ENCODE data around the gene TNFRSF1B.

Gene TNFRSF1B

DNA sequence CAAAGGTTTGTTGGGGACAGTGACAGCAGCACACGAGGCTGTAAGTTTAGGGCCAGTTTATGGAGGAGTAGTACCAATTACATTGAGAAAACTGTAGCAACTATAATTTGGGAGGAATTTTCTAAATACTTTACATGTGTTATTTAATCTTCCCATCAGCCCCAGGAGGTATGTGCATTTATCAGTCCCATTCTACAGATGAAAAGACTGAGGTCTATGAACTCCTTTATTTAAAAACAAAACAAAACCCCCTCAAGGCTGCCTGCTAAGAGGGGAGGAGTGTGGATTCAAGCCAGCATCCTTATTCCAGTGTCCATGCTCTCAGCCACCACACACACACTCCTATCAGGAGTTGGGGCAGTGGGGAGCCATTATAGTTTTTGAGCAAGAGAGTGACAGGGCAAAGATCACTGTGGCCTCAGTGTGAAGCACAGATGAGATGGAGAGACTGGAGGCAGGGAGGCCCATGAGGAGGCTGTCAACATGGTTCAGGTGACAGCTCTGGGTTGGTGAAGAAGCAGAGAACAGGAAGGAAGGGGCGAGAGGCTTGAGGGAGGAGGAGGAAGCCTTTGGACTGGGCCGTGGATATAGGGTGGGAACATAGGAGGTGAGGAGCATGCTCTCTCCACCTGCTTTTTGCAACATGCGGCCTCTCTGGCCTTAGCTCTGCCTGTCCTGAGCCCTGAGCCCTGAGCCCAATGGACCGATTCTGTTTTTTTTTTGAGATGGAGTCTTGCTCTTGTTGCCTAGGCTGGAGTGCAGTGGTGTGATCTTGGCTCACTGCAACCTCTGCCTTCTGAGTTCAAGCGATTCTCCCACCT lies 9.7 kb downstream of the TNFRSF1B start:
- no peak for DNase-seq (ENCODE audit: low spot score)

DNA sequence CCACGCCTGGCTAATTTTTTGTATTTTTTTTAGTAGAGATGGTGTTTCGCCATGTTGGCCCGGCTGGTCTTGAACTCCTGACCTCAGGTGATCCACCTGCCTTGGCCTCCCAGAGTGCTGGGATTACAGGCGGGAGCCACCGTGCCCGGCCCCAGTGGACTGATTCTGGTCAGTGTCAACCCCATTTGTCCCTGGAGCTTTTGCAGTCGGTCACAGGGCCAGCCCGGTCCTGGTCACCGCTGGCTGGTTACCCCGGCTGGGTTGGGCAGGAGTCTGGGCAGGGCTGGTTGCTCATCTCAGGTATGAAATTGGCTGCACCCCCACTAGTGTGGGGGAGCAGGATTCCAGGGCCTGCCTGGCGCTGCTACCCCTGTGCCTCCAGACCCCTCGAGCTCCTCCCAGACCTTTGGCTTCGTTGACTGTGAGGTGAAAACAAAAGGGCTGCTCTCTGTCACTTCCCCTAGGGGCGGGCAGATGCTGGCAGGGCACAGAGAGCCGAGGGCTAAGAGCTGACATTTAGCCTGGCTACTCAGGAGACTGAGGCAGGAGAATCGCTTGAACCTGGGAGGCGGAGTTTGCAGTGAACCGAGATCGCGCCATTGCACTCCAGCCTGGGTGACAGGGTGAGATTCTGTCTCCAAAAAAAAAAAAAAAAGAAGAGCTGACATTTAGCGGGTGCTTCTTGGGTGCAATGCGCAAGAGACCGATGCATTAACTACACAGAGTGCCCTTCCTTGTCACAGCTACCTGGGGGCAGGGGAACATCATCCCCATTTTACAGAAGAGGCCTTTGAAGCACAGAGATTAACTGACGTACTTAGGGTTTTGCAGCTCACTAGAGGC lies 10.6 kb downstream of the TNFRSF1B start:
- no peak for DNase-seq (ENCODE audit: low spot score)

DNA sequence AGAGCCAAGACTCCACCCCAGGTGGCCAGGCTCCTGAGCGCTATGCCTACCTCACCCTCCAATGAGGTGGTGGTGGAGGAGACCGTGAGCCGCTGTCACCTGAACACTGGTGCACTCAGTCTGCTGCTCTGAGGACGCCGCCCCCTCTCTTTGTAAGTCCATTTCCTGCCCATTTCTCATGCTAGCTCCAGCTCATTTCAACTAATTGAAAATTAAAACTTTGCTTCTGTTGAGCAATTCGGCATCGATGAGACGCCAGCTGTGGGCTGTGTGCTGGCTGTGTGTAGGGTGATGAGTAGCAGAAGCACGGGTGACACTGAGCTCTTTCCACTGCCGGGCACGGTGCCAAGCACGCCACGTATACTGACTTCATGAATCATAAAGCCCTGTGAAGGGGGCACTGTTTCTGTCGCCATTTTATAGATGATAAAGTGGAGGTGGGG lies 11.2 kb downstream of the TNFRSF1B start:
- DNase-seq (ENCODE audit: low spot score): peak; percentile 68

DNA sequence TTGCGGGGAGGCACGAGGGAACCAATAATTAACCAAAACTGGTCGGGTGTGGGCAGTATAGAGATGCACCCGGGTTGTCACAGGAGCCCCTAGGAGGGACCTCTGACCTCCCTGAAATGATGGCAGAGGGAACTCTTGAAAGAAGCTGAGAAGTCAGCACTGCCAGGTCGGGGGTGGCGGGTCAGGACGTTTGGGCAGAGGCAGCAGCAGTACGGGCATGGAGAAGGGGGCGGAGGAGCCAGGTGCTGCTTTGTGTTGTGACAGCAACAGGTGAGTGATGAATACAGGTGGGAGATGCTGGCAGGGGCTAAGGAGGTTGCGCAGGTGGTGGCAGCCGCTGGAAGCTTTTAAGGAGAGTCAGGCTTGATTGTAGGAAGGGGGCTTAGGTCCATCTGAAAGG lies 11.7 kb downstream of the TNFRSF1B start:
- DNase-seq (ENCODE audit: low spot score): no peak

DNA sequence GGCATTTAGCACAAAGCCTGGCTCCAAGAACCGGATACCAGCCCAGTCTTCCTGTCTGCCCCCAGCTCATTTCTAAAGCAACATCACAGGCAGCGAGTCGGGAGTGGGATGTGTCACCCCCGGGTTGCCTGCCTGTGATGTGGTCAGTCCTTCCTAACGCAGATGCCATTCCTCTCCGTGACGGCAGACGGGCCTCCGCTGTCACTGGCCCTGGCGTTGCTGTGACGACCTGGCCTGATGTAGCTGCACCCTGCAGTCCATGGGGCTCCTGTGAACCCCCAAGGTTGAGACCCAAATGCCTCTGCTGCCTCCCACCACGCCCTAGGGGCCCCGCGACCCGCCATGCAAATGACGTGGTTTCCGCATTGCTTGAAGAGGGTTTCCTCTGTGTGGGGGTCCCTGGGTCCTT lies 12.3 kb downstream of the TNFRSF1B start:
- peak; percentile 91 for DNase-seq (ENCODE audit: low spot score)

DNA sequence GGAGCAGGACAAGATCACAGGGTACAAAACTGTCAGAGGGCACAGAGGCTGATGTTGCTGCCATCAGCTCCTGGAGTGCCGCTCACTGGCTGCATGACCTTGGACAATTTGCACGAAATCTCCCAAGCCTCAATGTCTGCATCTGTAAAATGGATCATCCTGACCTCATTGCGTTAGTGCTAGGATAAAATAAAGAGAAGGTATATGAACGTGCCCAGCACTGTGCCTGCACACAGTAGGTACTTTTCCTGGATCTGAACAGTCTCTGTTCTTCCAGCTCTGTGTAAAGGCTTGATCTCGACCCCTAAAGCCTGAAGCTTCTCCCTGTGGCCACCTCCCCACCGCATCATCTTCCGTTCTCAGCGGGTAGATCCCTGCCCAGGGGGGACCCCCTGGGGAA lies 12.9 kb downstream of the TNFRSF1B start:
- no peak for DNase-seq (ENCODE audit: low spot score)

DNA sequence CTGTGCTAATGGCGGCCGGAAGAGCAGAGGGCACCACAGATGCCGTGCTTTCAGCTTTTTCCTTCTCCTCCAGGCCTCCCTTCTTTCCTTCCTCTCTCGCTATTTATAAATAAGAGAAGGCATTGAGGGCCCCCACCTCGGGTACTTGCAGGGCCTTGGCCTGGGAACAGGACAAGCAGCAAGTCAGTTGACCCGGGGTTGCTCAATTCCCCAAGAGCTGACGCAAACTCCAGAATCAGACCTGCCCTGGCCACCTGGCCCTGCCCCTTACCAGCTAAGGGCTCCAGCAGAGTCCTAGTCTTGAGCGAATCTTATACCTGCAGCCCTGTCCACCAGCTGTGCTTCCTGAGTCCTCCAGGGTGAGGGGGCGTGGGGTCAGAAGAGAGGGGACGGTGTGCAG lies 13.5 kb downstream of the TNFRSF1B start:
- DNase-seq (ENCODE audit: low spot score): no peak

DNA sequence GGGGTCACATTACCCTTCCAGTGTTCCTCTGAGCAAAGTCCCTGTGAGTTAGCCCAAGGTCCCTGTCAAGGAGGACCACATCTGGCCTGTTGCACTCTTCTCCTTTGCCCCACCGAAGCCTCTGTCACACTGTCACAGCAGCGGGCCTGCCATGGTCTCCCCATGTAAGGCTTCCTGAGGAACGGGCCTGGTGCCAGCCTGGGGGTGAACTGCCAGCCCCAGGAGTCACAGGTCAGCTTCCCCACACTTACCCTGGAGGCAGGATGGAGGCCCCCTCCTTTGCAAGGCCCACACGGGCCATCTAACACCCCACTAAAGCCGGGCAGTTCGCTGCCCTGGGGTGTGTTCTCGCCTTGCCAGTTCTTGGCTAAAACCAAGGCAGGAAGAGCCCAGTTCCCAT lies 14.1 kb downstream of the TNFRSF1B start:
- DNase-seq (ENCODE audit: low spot score): no peak

DNA sequence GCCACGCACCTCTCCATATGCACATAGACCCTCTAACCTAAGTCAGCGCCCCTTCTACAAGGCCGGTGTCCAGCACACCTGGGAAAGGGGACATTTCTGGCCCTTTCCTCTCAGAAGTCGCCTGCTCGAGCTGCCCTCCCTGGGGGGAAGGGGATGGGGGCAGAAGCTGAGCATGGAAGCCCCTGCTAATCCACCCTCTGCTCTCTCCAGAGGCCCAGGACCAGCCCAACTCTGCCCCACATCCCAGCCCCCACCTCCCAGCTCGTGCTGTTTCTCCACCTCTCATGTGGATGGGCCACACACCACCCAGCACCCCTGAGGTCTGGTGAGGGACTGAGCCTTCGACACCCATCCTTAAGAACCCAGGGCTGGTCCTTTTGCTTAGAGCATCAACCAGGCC lies 14.8 kb downstream of the TNFRSF1B start:
- no peak for DNase-seq (ENCODE audit: low spot score)

DNA sequence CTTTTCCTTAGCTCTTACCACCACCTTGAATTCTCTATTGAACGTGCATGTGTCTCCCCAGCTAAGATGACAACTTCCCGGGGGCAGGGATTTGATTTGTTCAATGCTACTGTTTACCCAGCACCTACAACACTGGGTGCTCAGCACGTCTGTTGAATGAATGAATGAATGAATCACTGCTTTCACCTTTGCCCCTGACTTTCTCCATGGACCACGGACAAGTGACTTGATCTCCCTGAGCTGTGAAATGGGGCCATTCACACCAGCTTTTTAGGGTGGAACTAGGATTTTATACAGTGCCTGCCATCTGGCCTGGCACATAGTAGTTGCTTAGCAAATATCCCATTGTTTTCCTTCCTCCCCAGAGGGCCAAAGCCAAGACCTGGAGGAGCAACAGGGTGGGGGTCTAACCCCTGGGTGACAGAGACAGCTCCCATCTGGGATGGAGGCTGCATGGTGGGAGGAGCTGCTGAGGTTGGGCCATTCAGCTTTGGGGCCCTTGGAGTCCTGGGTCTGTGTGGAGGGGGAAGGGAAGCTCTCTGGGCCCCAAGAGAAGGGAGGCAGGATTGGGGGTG lies 15.7 kb downstream of the TNFRSF1B start:
- DNase-seq (ENCODE audit: low spot score): no peak

DNA sequence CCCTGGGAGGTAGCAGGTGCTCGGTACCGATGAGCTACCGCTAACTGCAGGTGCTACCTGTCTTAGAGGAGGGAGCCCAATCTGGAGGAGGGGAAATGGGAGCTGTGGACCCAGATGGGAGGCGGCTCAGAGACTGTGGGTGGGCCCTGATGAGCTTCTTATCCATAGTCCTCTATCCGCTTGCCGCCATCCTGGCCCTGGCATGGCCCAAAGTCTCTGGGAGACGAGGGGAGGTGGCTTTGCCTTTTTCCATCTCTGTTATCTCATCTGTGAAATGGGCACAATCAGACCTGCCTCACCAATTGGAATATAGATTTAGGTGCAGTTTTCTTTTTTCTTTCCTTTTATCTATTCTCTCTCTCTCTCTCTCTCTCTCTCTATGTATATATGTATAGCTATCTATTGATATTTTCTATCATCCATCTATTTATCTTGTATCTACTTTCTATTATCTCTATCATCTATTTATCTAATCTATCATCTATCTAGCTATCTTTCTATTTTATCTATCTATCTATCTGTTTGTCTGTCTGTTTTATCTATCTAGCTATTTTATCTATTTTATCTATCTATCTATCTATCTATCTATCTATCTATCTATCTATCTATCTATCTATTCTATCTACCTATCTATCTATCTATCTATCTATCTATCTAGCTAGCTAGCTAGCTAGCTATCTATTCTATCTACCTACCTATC lies 16.5 kb downstream of the TNFRSF1B start:
- DNase-seq (ENCODE audit: low spot score): no peak

DNA sequence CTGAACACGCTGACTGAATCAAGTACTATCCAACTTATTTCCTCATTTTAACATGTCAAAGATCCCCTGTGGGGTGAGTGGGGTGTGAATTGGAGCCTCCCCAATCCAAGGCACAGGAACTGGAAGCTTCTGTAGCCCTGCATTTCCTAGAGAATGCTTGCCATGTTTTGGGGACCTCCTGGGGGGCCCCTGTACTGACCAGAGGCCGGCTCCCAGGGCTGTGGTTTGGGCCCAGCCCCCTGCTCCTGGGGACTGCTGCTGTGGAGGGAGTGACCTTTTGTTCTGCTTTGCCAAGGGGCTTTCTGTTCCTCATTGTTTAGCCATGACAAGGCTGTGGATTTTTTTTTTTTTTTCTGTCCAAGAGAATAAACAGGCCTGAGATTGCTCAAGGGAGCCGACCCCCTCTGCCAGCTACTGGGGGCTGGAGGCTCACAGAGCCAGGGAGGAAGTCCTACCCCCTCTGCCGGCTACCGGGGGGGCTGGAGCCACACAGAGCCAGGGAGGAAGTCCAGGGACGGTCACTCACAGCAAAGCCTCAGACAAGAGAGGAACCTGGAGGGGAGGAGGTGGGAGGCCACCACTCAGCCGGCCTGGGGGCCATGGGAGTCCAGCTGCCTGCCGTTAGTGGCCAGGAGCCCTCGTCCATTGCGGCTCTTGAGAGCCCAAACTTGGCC lies 17.4 kb downstream of the TNFRSF1B start:
- no peak for DNase-seq (ENCODE audit: low spot score)

DNA sequence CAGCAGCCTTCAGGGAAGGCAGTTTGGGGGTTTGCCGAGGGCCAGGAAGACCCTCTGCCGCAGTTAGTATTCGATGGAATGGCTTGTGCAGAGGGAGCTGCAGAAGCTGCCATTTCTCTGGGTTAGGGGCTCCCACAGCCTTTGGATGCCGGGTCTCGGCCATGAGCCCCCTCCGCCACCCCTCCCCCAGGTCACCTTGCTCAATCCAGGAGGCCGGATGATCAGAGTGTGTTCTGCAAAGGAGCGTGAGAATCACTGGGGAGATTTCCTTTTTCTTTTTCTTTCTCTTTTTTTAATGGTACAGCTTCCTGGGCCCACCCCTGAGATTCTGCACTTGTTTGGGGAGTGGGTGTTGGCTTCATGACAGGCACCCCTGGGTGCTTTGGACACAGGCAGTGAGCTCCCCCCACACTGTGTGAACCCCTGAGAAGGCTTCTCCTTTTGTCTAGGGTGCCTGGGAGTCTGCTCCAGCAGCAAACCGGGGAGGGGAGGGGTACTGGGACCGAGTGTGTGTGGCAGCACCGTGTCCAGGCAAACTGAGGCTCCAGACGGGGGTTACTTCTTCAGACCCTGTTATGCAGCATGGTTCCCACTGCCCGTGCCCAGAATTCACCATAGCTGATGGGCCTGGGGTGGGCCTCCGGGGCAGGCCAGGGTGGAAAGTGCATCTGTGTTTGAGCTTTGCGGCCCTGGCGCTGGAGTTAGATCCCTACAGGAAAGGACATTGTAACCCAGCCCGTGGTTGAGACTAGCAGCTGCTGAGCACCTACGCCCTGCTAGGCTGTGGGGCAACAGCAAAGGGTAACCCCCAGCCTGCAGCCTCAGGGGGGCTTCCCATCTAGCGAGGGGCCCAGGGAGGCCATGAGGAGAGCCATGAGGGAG lies 18.5 kb downstream of the TNFRSF1B start:
- DNase-seq (ENCODE audit: low spot score): no peak

DNA sequence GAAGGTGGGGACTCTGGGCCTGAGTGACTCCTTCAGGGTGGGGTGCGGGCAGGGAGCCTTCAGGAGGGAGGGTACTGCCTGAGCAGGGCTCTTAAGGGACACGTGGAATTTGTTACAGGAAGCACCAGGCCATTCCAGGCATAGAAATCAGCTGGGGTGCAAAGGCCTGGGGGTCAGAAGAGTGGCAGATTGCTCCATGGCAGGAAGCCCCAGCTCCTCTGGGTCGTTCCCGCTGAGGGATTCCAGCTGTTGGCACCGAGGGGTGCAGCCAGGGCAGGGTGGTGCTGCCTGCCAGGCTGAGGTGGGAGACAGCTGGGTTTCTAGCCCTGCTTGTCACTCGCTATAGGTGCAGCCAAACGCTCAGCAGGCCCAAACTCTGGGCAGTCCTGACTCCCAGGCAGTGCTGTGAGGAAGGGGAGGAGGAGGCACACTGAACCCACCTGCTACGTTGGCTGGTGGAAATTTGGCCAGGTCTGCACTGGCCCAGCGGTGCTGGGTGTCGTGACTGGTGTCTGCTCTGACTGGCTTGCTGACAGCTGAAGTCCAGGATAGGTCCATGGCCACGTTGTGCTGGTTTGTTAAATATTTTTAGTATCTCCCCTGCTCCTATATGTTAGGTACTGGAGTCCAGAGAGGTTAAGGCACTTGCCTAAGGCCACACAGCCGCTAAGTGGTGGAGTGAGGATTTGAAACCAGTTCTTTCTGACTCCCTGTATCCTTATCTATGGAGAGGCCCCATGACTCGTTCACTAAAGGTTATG lies 19.3 kb downstream of the TNFRSF1B start:
- DNase-seq (ENCODE audit: low spot score): no peak

DNA sequence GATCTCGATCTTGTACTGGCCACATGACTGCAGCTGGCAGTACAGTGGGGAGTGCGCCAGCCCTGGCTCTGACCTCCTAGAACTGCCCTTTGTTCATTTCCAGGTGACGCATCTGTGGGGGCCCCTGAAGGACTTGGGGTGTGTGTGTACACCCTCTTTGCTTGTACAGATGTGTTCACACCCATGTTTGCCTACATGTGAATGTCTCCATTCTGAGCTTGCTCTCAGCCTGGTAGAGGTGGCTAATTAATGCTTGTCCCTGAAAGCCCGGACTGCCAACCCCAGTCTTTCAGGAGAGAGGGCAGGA lies 19.8 kb downstream of the TNFRSF1B start:
- no peak for DNase-seq (ENCODE audit: low spot score)

DNA sequence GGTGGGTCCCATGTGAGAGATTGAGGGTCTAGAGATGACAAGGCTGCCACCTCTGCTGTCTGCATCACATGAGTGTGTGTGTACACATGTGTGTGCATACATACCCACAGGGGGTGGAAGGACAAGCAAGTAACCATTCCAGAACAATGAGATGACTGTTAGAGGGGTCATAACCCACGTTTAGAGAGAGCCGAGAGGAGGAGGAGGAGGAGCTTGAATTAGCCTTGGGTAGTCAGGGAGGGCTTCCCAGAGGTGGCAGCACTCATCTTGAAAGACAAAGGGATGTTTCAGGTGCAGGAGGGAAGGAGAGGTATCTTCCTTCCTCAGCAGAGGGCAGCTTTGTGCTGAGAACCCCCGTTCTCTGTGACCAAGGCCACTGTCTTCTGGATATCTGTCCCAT lies 21.3 kb downstream of the TNFRSF1B start:
- no peak for DNase-seq (ENCODE audit: low spot score)

DNA sequence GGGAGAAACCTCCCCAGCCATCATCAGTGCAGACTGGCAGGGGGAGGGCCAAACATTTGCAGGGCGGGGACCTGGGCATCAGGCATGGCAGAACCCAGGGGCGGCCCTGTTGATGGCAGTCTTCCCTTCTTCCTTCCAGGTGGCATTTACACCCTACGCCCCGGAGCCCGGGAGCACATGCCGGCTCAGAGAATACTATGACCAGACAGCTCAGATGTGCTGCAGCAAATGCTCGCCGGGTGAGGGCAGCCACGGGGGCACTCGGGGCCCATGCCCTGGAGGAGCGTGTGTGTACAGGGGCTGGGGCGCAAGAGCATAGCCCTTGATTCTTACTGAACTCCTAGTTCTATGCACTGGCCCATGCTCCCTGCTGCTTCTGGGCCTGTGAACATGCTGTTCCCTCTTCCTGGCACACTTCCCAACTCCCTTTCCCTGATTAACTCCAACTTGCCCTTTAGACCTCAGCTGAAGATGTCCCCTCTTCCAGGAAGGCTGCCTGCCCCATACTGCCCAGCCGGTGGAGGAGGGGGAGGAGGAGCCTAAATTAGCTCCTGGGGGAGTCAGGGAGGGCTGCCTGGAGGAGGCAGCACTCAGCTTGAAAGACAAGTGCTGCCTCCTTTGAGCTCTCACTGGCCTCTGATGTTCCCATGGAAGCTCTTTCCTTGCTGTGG lies 22.0 kb downstream of the TNFRSF1B start:
- DNase-seq (ENCODE audit: low spot score): no peak

DNA sequence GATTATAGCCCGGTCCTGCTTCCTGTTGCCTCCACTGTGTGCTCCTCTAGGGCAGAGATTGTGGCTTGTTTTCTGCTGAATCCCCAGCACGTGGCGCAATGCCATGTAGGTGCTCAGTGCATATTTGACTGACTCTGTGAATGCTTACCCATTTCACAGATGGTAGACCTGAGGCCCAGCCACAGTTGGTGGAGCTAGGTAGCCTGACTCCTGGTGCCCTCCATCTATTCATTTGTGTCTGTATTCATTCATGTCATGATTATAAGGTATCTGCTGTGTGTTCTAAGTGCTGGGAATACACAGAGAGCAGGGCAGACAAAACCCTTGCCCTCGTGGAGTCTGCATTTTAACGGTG lies 22.5 kb downstream of the TNFRSF1B start:
- no peak for DNase-seq (ENCODE audit: low spot score)

DNA sequence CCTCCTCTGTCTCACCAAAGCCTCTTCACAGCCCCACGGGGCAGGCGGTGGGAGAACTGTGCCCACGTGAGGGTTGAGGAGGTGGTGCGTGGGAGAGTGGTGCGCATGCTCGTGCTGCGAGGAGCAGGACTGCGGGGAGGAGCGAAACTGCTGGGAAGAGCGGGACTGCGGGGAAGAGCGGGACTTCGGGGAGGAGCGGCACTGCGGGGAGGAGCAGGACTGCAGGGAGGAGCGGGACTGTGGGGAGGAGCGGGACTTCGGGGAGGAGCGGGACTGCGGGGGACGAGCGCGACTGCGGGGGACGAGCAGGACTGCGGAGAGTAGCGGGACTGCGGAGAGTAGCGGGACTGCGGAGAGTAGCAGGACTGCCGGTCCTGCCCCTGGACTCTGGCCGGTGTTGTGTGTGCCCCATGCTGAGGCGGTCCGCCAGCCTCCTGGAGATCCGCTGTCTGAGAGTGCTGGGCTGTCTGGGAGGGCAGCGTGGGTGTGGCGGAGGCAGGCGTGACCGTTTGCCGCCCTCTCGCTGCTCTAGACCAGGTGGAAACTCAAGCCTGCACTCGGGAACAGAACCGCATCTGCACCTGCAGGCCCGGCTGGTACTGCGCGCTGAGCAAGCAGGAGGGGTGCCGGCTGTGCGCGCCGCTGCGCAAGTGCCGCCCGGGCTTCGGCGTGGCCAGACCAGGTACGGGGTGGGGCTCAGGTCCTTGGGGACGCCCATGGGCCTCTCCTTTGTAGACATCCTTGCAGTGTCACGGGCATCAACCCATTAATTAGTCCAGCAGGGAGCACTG lies 24.6 kb downstream of the TNFRSF1B start:
- no peak for DNase-seq (ENCODE audit: low spot score)
